Neural progenitor cell (in vitro differentiated cells): Measurements from ENCODE around the gene PARN. TPM values are rescaled to one million over a fixed set of nuclear protein-coding genes. Genes with fewer than 3 reads are reported as not detected.
A peak's percentile ranks its signal among the peaks of the same experiment; 100 is the strongest.

Experiments
- DNase-seq: peaks from one replicate; pipeline ENCODE4 v3.0.0-alpha.2; 2016; ENCODE audit warnings: low spot score
- H2AFZ ChIP-seq: fragments of 200-600 bp; sonication (generic); replicated peaks from 2 replicates; pipeline ENCODE4 v1.6.1; 2016; ENCODE audit warnings: antibody characterized with exemption
- H3F3A ChIP-seq: fragments of 200-600 bp; sonication (generic); 2 replicates; pipeline ENCODE4 v1.6.1; 2016; ENCODE audit warnings: antibody characterized with exemption, low read depth
- H3K27ac ChIP-seq: fragments of 200-600 bp; sonication (generic); 2 replicates; pipeline ENCODE4 v1.5.1; 2016; ENCODE audit warnings: mild to moderate bottlenecking
- H3K27me3 ChIP-seq: fragments of 200-600 bp; sonication (generic); 2 replicates; pipeline ENCODE4 v1.6.1; 2016; ENCODE audit warnings: mild to moderate bottlenecking, moderate library complexity
- H3K36me3 ChIP-seq: fragments of 200-600 bp; sonication (generic); 2 replicates; pipeline ENCODE4 v1.5.1; 2016
- H3K4me1 ChIP-seq: fragments of 200-600 bp; sonication (generic); 2 replicates; pipeline ENCODE4 v1.6.1; 2016; ENCODE audit warnings: mixed run types
- H3K4me2 ChIP-seq: fragments of 200-600 bp; sonication (generic); 2 replicates; pipeline ENCODE4 v1.6.1; 2016
- H3K4me3 ChIP-seq: fragments of 200-600 bp; sonication (generic); 2 replicates; pipeline ENCODE4 v1.5.1; 2016
- H3K79me2 ChIP-seq: fragments of 200-600 bp; sonication (generic); 2 replicates; pipeline ENCODE4 v1.6.1; 2016; ENCODE audit warnings: low read depth
- H3K9ac ChIP-seq: fragments of 200-600 bp; sonication (generic); 2 replicates; pipeline ENCODE4 v1.6.1; 2016
- H3K9me3 ChIP-seq: fragments of 200-600 bp; sonication (generic); 2 replicates; pipeline ENCODE4 v1.5.1; 2016; ENCODE audit warnings: low read depth
- H4K20me1 ChIP-seq: fragments of 200-600 bp; sonication (generic); 2 replicates; pipeline ENCODE4 v1.6.1; 2016; ENCODE audit warnings: low read depth
- H3K27ac Mint-ChIP-seq: 3 replicates; pipeline ENCODE4 v1.8.0; 2021; ENCODE audit warnings: mixed read lengths
- H3K27me3 Mint-ChIP-seq: 2 replicates; pipeline ENCODE4 v1.8.0; 2022; ENCODE audit warnings: low read depth, mild to moderate bottlenecking, inconsistent platforms, moderate library complexity, mixed read lengths; ENCODE audit not compliant: insufficient read depth
- H3K36me3 Mint-ChIP-seq: 3 replicates; pipeline ENCODE4 v1.8.0; 2021; ENCODE audit warnings: mixed read lengths
- H3K4me1 Mint-ChIP-seq: 3 replicates; pipeline ENCODE4 v1.8.0; 2021; ENCODE audit warnings: mixed read lengths
- H3K4me3 Mint-ChIP-seq: 3 replicates; pipeline ENCODE4 v1.8.0; 2021; ENCODE audit warnings: mild to moderate bottlenecking, moderate library complexity, mixed read lengths
- H3K9me3 Mint-ChIP-seq: 3 replicates; pipeline ENCODE4 v1.8.0; 2020; ENCODE audit warnings: mixed read lengths
- CTCF ChIP-seq: fragments of 200-600 bp; sonication (generic); IDR thresholded peaks from 2 replicates; pipeline ENCODE4 v1.5.1; 2017; ENCODE audit warnings: antibody characterized with exemption, mild to moderate bottlenecking
- EZH2 ChIP-seq: fragments of 200-600 bp; sonication (generic); IDR thresholded peaks from 2 replicates; pipeline ENCODE4 v1.6.1; 2017; ENCODE audit warnings: antibody characterized with exemption, mild to moderate bottlenecking, moderate library complexity
- EZH2phosphoT487 ChIP-seq: fragments of 200-600 bp; sonication (generic); IDR thresholded peaks from 2 replicates; pipeline ENCODE4 v1.6.1; 2017; ENCODE audit warnings: antibody characterized with exemption
- total RNA-seq: library from RNA; depleted of rRNA; stranded (reverse); fragments of >200 nt; gene quantifications from 2 replicates; pipeline ENCODE4 v1.2.3, GENCODE V29; 2015; ENCODE audit warnings: low replicate concordance

Gene PARN
- total RNA-seq, 1 donor from 2014 or later, result 53.5 TPM

- Histone ChIP-seq H3K4me2 (peak overlapping the region; percentile 38), H4K20me1 (peaks cover 4% of the 10 kb centered on the region), H3K9ac (no peak overlapping the region), H3K4me3 (no peak overlapping the region), H3K27me3 (no peaks in the 10 kb centered on the region), H3K4me1 (peaks cover 16% of the 10 kb centered on the region), H3K9me3 (no peaks in the 10 kb centered on the region), H3F3A (peaks cover 4% of the 10 kb centered on the region), H3K27ac (no peak overlapping the region), H2AFZ (no peak overlapping the region), H3K36me3 (no peaks in the 10 kb centered on the region), H3K79me2 (no peaks in the 10 kb centered on the region)
- DNase-seq, result peak; percentile 50
- no peak overlapping the region for H3K4me3 Mint-ChIP-seq
- no peaks in the 10 kb centered on the region for H3K27me3 Mint-ChIP-seq
- H3K27ac Mint-ChIP-seq, result no peak overlapping the region
- H3K36me3 Mint-ChIP-seq, result no peaks in the 10 kb centered on the region
- TF ChIP-seq CTCF (no peak), EZH2phosphoT487 (no peak), EZH2 (no peak)
- H3K4me1 Mint-ChIP-seq, result no peaks in the 10 kb centered on the region
- no peaks in the 10 kb centered on the region for H3K9me3 Mint-ChIP-seq
Measured at GRCh38 chr16:14509675-14510132, 120.4 kb downstream of the PARN start.

GRCh38 chr16:14509055-14509454 lies 121.0 kb downstream of the PARN start:
- Histone ChIP-seq H2AFZ (no peak overlapping the region), H4K20me1 (peaks cover 4% of the 10 kb centered on the region), H3K4me3 (no peak overlapping the region), H3K27me3 (no peaks in the 10 kb centered on the region), H3K4me1 (peaks cover 16% of the 10 kb centered on the region), H3K9me3 (no peaks in the 10 kb centered on the region), H3F3A (peaks cover 4% of the 10 kb centered on the region), H3K36me3 (no peaks in the 10 kb centered on the region), H3K27ac (no peak overlapping the region), H3K4me2 (no peak overlapping the region), H3K9ac (no peak overlapping the region), H3K79me2 (no peaks in the 10 kb centered on the region)
- no peak overlapping the region for H3K27ac Mint-ChIP-seq
- no peaks in the 10 kb centered on the region for H3K4me1 Mint-ChIP-seq
- no peak for TF ChIP-seq CTCF
- no peak for TF ChIP-seq EZH2phosphoT487
- no peak for TF ChIP-seq EZH2
- H3K27me3 Mint-ChIP-seq, result no peaks in the 10 kb centered on the region
- no peaks in the 10 kb centered on the region for H3K36me3 Mint-ChIP-seq
- H3K9me3 Mint-ChIP-seq, result no peaks in the 10 kb centered on the region
- DNase-seq, result no peak
- no peak overlapping the region for H3K4me3 Mint-ChIP-seq

GRCh38 chr16:14505846-14506245 lies 124.2 kb downstream of the PARN start:
- no peak overlapping the region for H3K9ac ChIP-seq

More at GRCh38 chr16:14505846-14506245, 124.2 kb downstream of the PARN start:
- H3K79me2 ChIP-seq, result no peaks in the 10 kb centered on the region
- H3K9me3 Mint-ChIP-seq, result no peaks in the 10 kb centered on the region
- DNase-seq, result no peak
- no peaks in the 10 kb centered on the region for H3K27me3 ChIP-seq
- H2AFZ ChIP-seq, result no peak overlapping the region
- no peak for TF ChIP-seq CTCF
- TF ChIP-seq EZH2, result no peak
- TF ChIP-seq EZH2phosphoT487, result no peak
- H3K4me1 ChIP-seq, result peaks cover 35% of the 10 kb centered on the region
- H3K4me3 ChIP-seq, result no peak overlapping the region
- H3F3A ChIP-seq, result peaks cover 4% of the 10 kb centered on the region
- H3K4me3 Mint-ChIP-seq, result no peak overlapping the region
- peaks cover 4% of the 10 kb centered on the region for H4K20me1 ChIP-seq
- H3K4me1 Mint-ChIP-seq, result peaks cover 11% of the 10 kb centered on the region
- peaks cover 2% of the 10 kb centered on the region for H3K27me3 Mint-ChIP-seq
- no peak overlapping the region for H3K27ac ChIP-seq
- no peaks in the 10 kb centered on the region for H3K36me3 Mint-ChIP-seq
- no peaks in the 10 kb centered on the region for H3K9me3 ChIP-seq
- H3K4me2 ChIP-seq, result no peak overlapping the region
- H3K36me3 ChIP-seq, result no peaks in the 10 kb centered on the region
- H3K27ac Mint-ChIP-seq, result no peak overlapping the region
